GM12865 (cell line): Measurements from ENCODE around the gene SPINT2.
A peak's percentile ranks its signal among the peaks of the same experiment; 100 is the strongest.
"Not testable (repeated sequence)": the region's sequence is repeated elsewhere in the genome, so short reads cannot be mapped to it uniquely, and the experiment has no call there.

ENCODE experiments used
- DNase-seq: peaks from one replicate; pipeline ENCODE4 v3.0.0; 2010; ENCODE audit warnings: low read depth
- H3K4me3 ChIP-seq: 2 replicates; pipeline ENCODE4 v1.5.1; 2011; ENCODE audit warnings: mild to moderate bottlenecking, low read depth, low read length, control low read depth
- CTCF ChIP-seq: IDR thresholded peaks from 2 replicates; pipeline ENCODE4 v1.5.1; 2011; ENCODE audit warnings: low read length, control low read depth, low read depth, inconsistent platforms; ENCODE audit not compliant: insufficient read depth; ENCODE audit errors: missing control alignments

Gene SPINT2

DNA sequence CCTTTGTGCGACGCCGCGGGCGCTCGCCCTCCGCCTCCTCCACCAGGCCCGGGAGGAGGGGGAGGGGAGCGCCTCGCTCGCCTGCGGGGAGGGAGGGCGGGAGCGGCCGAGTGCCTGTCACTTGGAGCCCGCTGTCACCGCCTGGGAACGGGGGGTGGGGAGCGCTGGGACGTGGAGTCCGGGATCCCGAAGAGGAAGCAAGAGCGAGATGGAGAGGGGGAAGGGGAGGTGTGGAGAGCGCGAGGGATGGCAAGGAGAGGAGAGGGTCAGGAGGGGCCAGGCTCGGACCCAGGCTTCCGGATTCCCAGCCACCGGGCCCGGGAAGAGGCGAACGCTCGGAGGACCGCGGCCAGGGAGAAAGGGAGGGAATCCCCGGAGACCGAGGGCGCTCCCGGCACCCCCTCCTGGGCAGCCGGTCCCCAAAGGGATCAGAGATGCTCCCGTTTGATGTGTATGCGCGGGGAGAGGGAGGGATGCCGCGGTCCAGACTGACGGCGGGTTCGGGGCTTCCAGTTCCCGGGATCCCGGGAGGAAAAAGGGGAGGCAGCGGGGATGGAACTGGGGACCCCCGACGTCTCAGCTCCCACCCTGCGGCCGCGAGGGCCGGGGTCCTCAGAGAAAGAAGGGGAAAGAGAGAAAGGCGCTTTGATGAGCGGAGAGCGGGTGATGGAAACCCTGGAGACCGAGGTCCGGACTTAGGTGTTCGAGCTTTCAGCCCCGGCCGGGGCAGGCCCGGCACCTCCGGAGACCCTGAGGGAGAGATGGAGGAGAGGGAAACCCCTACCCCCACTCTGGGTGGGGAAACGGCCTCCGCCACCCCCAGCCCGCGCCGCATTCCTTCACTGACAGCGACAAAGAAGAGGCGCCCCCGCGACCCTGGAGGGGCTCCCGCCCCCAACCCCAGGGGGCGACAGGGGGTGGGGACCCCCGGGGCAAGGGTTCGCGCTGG, 35.6 kb upstream of the SPINT2 start:
- TF ChIP-seq CTCF, result no peak
- DNase-seq, result no peak
- no peak overlapping the region for H3K4me3 ChIP-seq

DNA sequence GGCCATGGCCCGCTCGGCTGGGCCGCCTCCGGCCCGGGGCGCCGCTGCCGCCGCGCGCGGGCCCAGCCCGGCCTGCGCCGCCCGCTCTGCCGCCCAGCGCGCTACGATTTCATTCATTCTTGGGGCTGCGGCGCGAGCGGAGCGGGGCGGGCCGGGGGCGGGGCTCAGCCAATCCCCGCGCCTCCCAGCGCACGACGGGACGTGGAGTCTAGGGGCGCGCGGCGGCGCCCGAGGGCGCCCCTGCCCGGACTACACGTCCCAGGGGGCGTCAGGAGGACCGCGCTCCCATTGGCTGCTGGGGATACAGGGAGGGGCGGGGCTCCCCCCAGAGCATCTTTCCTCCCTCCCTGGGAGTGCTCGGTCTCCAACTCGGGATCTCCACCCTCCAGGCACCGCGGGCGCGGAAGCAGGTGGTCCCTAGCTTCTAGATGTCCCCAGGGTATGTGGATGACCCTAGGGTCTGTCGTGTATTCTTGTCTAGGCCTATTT, 34.7 kb upstream of the SPINT2 start:
- TF ChIP-seq CTCF, result no peak
- H3K4me3 ChIP-seq, result no peak overlapping the region
- peak; percentile 87 for DNase-seq

DNA sequence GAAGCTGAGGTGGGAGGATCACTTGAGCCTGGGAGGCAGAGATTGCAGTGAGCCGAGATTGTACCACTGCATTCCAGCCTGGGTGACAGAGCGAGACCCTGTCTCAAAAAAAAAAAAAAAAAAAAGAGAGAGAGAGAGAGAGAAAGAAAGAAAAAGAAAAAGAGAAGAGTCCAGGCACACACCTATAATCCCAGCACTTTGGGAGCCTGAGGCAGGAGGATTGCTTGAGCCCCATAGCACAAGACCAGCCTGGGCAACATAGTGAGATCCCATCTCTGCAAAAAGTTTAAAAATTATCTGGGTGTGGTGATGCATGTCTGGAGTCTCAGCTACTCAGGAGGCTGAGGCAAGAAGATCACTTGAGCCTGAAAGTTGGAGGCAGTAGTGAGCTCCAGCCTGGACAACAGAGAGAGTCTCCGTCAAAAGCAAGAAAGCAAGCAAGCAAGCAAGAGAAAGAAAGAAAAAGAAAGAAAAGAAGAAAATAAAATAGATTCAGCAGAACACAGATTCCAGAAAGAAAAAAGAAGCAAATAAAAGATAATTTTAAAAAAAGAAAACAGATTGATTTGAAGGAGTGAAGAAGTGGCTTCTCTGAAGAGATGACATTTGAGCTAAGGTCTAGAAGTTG, 33.8 kb upstream of the SPINT2 start:
- H3K4me3 ChIP-seq, DNase-seq: not testable (repeated sequence)

DNA sequence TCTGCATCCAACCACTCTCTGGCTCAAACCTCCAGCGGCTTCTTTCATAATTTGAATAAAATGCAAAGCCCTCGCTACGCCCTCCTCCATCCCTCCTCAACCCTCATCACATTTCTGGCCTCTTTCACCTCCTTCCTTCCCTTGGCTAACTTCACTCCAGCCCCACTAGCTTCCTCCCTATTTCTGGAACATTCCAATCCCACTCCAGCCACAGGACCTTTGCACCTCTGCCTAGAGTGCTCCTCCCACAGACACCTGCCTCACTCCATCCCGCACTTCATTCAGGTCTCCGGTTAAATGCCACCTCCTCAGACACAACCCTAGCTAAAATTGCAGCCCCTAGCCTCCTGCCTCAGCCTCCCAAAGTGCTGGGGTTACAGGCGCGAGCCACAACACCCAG, 32.5 kb upstream of the SPINT2 start:
- no peak overlapping the region for H3K4me3 ChIP-seq
- DNase-seq, result no peak
- TF ChIP-seq CTCF, result no peak

DNA sequence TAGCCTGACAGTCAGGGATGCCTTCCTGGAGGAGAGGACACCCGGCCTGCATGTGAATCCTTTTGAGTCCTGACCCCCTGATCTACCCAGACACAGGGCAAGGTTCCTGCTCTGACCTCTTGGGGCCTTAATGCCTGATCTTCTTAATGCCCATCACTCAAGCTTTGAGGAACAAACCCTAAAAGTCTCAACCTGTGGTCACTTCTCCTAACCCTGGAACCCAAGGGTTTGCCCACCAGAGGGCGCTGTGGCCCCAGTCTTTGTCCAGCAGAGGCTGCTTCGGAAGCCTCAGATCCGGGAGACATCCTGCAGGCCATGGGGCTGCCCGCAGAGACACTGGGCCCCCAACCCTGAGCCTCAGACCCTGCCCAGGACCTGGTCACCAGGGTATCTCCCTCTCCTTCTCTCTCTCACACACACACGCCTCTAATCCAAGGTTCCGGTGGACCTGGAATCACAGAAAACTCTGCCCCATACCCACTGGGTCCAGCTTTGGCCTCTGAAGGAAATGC, 30.6 kb upstream of the SPINT2 start:
- peak; percentile 82 for TF ChIP-seq CTCF
- DNase-seq, result peak; percentile 81
- H3K4me3 ChIP-seq, result no peak overlapping the region

DNA sequence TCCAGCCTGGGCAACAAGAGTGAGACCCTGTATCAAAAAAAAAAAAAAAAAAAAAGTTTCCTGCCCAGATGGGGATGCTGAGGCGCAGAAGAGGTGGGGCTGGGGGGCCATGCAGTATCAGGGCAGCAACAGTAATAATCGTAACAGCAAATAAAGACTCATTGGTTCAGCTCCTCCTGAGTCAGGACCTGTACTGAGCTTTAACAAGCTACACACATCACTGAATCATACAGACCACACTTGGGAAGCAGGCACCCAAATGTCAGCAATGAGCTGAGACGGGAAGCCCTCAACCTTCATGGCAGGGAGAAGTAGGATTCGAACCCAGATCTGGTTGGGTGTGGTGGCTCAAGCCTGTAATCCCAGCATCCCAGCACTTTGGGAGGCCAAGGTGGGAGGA, 29.8 kb upstream of the SPINT2 start:
- no peak for TF ChIP-seq CTCF
- DNase-seq, result no peak
- H3K4me3 ChIP-seq, result no peak overlapping the region

DNA sequence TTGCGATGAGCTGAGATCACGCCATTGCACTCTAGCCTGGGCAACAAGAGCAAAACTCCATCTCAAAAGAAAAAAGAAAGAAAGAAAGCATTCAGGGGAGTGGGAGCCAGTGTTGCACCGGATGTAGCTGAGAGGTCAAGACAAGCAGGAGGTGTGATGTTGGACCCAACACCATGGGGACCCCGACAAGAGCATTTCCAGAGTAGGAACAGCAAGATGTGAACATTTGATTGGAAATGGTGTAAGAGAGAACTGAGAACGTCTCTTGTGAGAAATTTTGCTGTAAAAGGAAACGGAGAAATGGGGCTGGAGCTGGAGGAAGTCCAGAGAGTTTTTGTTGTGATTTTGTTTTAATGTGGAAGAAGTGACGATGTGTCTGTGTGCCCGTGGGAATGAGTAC, 24.6 kb upstream of the SPINT2 start:
- no peak for TF ChIP-seq CTCF
- no peak overlapping the region for H3K4me3 ChIP-seq
- DNase-seq, result no peak
